ENCODE results near the gene PROSER2. TPM values are rescaled to one million over a fixed set of nuclear protein-coding genes. Genes with fewer than 3 reads are reported as not detected.
A peak's percentile ranks its signal among the peaks of the same experiment; 100 is the strongest.

The PROSER2 gene
- total and polyA plus RNA-seq, 4 donors = 6.5 to 24.9 (median 9.9) TPM

DNA sequence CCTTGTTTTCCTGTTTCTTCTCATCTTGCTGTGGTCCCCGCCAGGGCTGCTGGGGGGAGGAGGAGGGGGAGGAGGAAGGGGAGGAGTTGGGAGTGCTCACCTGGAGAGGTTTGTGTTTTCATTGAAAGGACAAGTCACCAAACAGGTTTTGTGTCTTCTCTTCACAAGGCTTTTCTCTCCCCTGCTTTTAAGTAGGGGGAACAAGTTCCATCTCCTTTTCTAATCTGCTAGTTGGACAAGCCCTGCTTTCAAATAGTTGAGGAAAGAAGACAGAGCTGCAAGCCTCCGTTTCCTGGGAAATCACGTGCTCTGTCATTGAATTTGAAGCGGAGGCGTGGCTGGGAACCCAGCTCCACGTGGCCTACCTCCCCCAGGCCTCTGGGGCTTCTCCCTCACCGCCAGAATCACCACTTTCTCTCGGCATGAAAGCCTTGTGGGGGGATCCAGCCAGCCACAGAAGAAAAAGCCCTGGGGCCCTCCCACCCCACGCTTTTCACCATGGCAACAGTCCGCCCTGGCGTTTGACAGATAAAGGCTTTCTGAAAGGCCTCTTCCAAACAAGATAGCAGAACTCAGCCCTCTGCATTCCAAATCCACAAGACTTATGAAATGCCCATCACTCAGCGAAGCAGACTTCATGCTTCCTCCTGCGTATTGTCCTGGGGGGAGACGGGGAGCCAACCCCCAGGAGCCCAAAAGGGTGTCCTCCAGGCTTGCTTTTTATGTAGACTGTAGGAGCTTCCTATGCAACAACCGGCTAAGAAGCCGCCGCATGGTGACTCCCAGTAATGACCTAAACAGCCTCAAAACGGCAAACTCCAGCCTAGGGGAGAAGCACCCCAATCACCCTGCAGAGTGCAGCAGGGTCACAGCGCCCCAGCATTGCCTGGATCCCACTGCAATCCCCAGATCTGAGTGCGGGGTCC, 51.7 kb downstream of the PROSER2 start:
- peak overlapping the region in 1 of 3 donors; percentile 21 for H3K4me3 ChIP-seq (ENCODE audit: low read depth in 1 of 3, low read length in 3 of 3)
- TF ChIP-seq SP1 (IDR thresholded peaks at IDR 0.05) = peak; percentile 35
- TF ChIP-seq, protein P1, sequence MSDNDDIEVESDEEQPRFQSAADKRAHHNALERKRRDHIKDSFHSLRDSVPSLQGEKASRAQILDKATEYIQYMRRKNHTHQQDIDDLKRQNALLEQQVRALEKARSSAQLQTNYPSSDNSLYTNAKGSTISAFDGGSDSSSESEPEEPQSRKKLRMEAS (IDR thresholded peaks at IDR 0.05) = peak; percentile 89
- TF ChIP-seq, protein P2, sequence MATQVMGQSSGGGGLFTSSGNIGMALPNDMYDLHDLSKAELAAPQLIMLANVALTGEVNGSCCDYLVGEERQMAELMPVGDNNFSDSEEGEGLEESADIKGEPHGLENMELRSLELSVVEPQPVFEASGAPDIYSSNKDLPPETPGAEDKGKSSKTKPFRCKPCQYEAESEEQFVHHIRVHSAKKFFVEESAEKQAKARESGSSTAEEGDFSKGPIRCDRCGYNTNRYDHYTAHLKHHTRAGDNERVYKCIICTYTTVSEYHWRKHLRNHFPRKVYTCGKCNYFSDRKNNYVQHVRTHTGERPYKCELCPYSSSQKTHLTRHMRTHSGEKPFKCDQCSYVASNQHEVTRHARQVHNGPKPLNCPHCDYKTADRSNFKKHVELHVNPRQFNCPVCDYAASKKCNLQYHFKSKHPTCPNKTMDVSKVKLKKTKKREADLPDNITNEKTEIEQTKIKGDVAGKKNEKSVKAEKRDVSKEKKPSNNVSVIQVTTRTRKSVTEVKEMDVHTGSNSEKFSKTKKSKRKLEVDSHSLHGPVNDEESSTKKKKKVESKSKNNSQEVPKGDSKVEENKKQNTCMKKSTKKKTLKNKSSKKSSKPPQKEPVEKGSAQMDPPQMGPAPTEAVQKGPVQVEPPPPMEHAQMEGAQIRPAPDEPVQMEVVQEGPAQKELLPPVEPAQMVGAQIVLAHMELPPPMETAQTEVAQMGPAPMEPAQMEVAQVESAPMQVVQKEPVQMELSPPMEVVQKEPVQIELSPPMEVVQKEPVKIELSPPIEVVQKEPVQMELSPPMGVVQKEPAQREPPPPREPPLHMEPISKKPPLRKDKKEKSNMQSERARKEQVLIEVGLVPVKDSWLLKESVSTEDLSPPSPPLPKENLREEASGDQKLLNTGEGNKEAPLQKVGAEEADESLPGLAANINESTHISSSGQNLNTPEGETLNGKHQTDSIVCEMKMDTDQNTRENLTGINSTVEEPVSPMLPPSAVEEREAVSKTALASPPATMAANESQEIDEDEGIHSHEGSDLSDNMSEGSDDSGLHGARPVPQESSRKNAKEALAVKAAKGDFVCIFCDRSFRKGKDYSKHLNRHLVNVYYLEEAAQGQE (IDR thresholded peaks at IDR 0.05) = no peak
- peak; percentile 9 to 17 for TF ChIP-seq RAD21 (IDR thresholded peaks at IDR 0.05)
- TF ChIP-seq YY1 (IDR thresholded peaks at IDR 0.05) = peak; percentile 57
- peak in 1 of 2 donors; percentile 27 for TF ChIP-seq HNF4A (conservative IDR thresholded peaks at IDR 0.05)
- DNase-seq (ENCODE audit: low spot score) = peak; percentile 84
- WGBS = 21% methylated on average over 20 of the region's 20 CpGs
- H3K27ac ChIP-seq (ENCODE audit: low read depth in 1 of 2, low read length in 2 of 2) = peak overlapping the region; percentile 90 to 93
- no peaks in the 10 kb centered on the region for H3K9me3 ChIP-seq (ENCODE audit: control insufficient read depth in 4 of 4, low read length in 3 of 4)
- H3K9ac ChIP-seq (ENCODE audit: low read depth in 1 of 2, low read length in 2 of 2) = peak overlapping the region; percentile 26 to 39
- no peaks in the 10 kb centered on the region for H3K27me3 ChIP-seq (ENCODE audit: control insufficient read depth in 4 of 4, insufficient read depth in 4 of 4, low read length in 3 of 4)
- peaks cover 16 to 33% (median 26%) of the 10 kb centered on the region in 4 donors for H3K4me1 ChIP-seq (ENCODE audit: control insufficient read depth in 4 of 4, insufficient read depth in 4 of 4, low read length in 3 of 4)
- H3K36me3 ChIP-seq (ENCODE audit: control insufficient read depth in 4 of 4, insufficient read depth in 3 of 4, low read depth in 1 of 4, low read length in 3 of 4) = peaks cover 0 to 3% (median 0%) of the 10 kb centered on the region in 4 donors

DNA sequence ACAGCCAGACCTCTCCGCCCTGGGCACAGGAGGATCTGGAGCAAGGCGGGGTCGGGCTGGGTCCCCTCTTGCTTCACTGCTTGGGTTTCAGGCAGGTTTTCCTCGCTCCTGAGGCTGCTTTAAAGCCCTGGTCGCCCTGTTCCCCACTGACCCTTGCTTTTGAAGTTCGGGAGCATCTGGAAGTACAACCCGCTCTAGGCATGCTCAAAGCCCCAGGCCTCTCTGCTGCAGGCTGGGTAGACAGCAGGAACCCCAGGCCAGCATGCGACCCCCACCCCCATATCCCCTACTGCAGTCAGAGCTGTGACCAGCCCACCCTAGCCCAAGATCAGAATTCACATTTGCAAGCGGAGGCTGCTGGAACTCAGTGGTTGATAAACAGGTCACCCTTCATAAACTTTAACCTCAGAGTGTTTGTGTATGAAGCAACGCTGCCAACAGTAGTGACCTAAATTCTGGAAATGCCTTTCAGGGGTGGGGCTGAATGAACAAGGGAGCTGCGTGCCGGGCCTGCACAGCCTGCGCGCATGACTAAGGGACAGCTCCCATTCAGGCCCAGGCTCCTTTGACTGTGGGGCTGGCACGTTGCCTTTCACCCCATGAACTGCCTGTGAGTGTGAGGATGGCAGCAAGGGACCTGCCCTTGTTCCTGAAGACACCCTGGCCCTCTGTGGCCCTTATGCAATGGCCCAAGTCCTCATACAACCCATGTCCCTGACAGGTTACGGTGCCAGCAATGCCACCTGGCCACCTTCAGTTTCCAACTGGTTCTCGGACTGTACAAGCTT, 52.5 kb downstream of the PROSER2 start:
- Histone ChIP-seq H3K9me3 (ENCODE audit: control insufficient read depth in 4 of 4, low read length in 3 of 4) (no peaks in the 10 kb centered on the region), H3K27me3 (ENCODE audit: control insufficient read depth in 4 of 4, insufficient read depth in 4 of 4, low read length in 3 of 4) (no peaks in the 10 kb centered on the region), H3K4me3 (ENCODE audit: low read depth in 1 of 3, low read length in 3 of 3) (no peak overlapping the region), H3K4me1 (ENCODE audit: control insufficient read depth in 4 of 4, insufficient read depth in 4 of 4, low read length in 3 of 4) (peaks cover 16 to 33% (median 26%) of the 10 kb centered on the region in 4 donors), H3K36me3 (ENCODE audit: control insufficient read depth in 4 of 4, insufficient read depth in 3 of 4, low read depth in 1 of 4, low read length in 3 of 4) (no peaks in the 10 kb centered on the region), H3K27ac (ENCODE audit: low read depth in 1 of 2, low read length in 2 of 2) (peak overlapping the region; percentile 90 to 93), H3K9ac (ENCODE audit: low read depth in 1 of 2, low read length in 2 of 2) (peak overlapping the region; percentile 15 to 39)
- whole genome bisulfite sequencing = 37% methylated on average over 17 of the region's 17 CpGs
- peak; percentile 67 for DNase-seq (ENCODE audit: low spot score)
- TF ChIP-seq, protein P3, sequence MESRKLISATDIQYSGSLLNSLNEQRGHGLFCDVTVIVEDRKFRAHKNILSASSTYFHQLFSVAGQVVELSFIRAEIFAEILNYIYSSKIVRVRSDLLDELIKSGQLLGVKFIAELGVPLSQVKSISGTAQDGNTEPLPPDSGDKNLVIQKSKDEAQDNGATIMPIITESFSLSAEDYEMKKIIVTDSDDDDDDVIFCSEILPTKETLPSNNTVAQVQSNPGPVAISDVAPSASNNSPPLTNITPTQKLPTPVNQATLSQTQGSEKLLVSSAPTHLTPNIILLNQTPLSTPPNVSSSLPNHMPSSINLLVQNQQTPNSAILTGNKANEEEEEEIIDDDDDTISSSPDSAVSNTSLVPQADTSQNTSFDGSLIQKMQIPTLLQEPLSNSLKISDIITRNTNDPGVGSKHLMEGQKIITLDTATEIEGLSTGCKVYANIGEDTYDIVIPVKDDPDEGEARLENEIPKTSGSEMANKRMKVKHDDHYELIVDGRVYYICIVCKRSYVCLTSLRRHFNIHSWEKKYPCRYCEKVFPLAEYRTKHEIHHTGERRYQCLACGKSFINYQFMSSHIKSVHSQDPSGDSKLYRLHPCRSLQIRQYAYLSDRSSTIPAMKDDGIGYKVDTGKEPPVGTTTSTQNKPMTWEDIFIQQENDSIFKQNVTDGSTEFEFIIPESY (IDR thresholded peaks at IDR 0.05) = no peak
- TF ChIP-seq FOXA2 (IDR thresholded peaks at IDR 0.05) (peak; percentile 72), SP1 (IDR thresholded peaks at IDR 0.05) (peak; percentile 96), NR2F2 (IDR thresholded peaks at IDR 0.05) (peak; percentile 94), RXRA (IDR thresholded peaks at IDR 0.05) (peak; percentile 98 to 99), HNF4A (conservative IDR thresholded peaks at IDR 0.05) (peak; percentile 74 to 88), JUND (IDR thresholded peaks at IDR 0.05) (peak; percentile 69 to 88), TAF1 (conservative IDR thresholded peaks at IDR 0.05) (no peak), FOXA1 (IDR thresholded peaks at IDR 0.05) (peak; percentile 52), HNF4G (IDR thresholded peaks at IDR 0.05) (peak; percentile 59), RAD21 (IDR thresholded peaks at IDR 0.05) (peak; percentile 63 to 71), GABPA (IDR thresholded peaks at IDR 0.05 in 1 of 2, conservative IDR thresholded peaks at IDR 0.05 in 1 of 2) (no peak), YY1 (IDR thresholded peaks at IDR 0.05) (peak; percentile 81), EGR1 (IDR thresholded peaks at IDR 0.05; ENCODE audit: low read depth in 2 of 2) (peak in 1 of 2 donors; percentile 76)
- TF ChIP-seq, protein P1 (IDR thresholded peaks at IDR 0.05) = peak; percentile 89
- TF ChIP-seq, protein P4, sequence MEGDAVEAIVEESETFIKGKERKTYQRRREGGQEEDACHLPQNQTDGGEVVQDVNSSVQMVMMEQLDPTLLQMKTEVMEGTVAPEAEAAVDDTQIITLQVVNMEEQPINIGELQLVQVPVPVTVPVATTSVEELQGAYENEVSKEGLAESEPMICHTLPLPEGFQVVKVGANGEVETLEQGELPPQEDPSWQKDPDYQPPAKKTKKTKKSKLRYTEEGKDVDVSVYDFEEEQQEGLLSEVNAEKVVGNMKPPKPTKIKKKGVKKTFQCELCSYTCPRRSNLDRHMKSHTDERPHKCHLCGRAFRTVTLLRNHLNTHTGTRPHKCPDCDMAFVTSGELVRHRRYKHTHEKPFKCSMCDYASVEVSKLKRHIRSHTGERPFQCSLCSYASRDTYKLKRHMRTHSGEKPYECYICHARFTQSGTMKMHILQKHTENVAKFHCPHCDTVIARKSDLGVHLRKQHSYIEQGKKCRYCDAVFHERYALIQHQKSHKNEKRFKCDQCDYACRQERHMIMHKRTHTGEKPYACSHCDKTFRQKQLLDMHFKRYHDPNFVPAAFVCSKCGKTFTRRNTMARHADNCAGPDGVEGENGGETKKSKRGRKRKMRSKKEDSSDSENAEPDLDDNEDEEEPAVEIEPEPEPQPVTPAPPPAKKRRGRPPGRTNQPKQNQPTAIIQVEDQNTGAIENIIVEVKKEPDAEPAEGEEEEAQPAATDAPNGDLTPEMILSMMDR (IDR thresholded peaks at IDR 0.05; ENCODE audit: low read depth, low read length, missing input control) = no peak
- TF ChIP-seq, protein P5, sequence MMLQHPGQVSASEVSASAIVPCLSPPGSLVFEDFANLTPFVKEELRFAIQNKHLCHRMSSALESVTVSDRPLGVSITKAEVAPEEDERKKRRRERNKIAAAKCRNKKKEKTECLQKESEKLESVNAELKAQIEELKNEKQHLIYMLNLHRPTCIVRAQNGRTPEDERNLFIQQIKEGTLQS (IDR thresholded peaks at IDR 0.05) = peak; percentile 44

Data from liver (tissue), 9 donors.